CD4-positive, alpha-beta memory T cell (primary cell): Measurements from ENCODE around the gene RPS18. TPM values are rescaled to one million over a fixed set of nuclear protein-coding genes. Genes with fewer than 3 reads are reported as not detected.

Source experiments
- CTCF ChIA-PET: fragments of 350-600 bp; sonication (Branson Sonifier 250); formaldehyde crosslinking; loops from one replicate; lab custom pipeline; 2021; ENCODE audit warnings: inconsistent platforms; ENCODE audit not compliant: partially characterized antibody; lab: Charles Lee
- POLR2A ChIA-PET: fragments of 350-600 bp; sonication (Branson Sonifier 250); formaldehyde crosslinking; loops from one replicate; lab custom pipeline; 2021; ENCODE audit not compliant: partially characterized antibody; lab: Charles Lee
- DNase-seq, 5 donors: peaks; one replicate each; pipeline versions ENCODE4 v3.0.0 to v3.0.0-alpha.2; 2020 to 2022; ENCODE audit warnings: mixed read lengths in 1 of 5
- H3K27ac ChIP-seq: one replicate; pipeline ENCODE4 v1.7.0; 2013; ENCODE audit warnings: low read depth, low read length
- H3K27me3 ChIP-seq: 2 replicates; pipeline ENCODE4 v1.7.0; 2013; ENCODE audit warnings: mild to moderate bottlenecking, low read length, moderate library complexity; ENCODE audit not compliant: insufficient read depth
- H3K36me3 ChIP-seq: 2 replicates; pipeline ENCODE4 v1.7.0; 2013; ENCODE audit warnings: mild to moderate bottlenecking, low read length, moderate library complexity; ENCODE audit not compliant: insufficient read depth
- H3K4me1 ChIP-seq: 2 replicates; pipeline ENCODE4 v1.7.0; 2013; ENCODE audit warnings: mild to moderate bottlenecking, low read length, moderate library complexity; ENCODE audit not compliant: insufficient read depth
- H3K4me3 ChIP-seq, 2 donors: one replicate each; pipeline ENCODE4 v1.7.0; 2013; ENCODE audit warnings: low read length in 2 of 2, mild to moderate bottlenecking in 1 of 2
- H3K9me3 ChIP-seq, 2 donors: one replicate each; pipeline ENCODE4 v1.7.0; 2013; ENCODE audit warnings: low read length in 2 of 2, control low read depth in 1 of 2; ENCODE audit not compliant: control insufficient read depth in 1 of 2
- H3K27ac Mint-ChIP-seq, 7 donors: one replicate each; pipeline ENCODE4 v1.8.0; 2020 to 2021; ENCODE audit warnings: mixed read lengths in 7 of 7, mild to moderate bottlenecking in 6 of 7, inconsistent platforms in 3 of 7, moderate library complexity in 3 of 7
- H3K27me3 Mint-ChIP-seq, 2 donors: one replicate each; pipeline ENCODE4 v1.8.0; 2020 to 2021; ENCODE audit warnings: mixed read lengths in 2 of 2
- H3K36me3 Mint-ChIP-seq, 2 donors: one replicate each; pipeline ENCODE4 v1.8.0; 2020 to 2021; ENCODE audit warnings: mixed read lengths in 2 of 2, inconsistent platforms in 1 of 2, mild to moderate bottlenecking in 1 of 2
- H3K4me1 Mint-ChIP-seq, 4 donors: one replicate each; pipeline ENCODE4 v1.8.0; 2020 to 2021; ENCODE audit warnings: mixed read lengths in 4 of 4, mild to moderate bottlenecking in 1 of 4
- H3K4me3 Mint-ChIP-seq, 8 donors: one replicate each; pipeline ENCODE4 v1.8.0; 2020 to 2021; ENCODE audit warnings: mixed read lengths in 8 of 8, mild to moderate bottlenecking in 7 of 8, moderate library complexity in 6 of 8, inconsistent platforms in 3 of 8
- H3K9me3 Mint-ChIP-seq, 8 donors: one replicate each; pipeline ENCODE4 v1.8.0; 2020 to 2021; ENCODE audit warnings: mixed read lengths in 8 of 8, mild to moderate bottlenecking in 5 of 8, inconsistent platforms in 3 of 8, moderate library complexity in 1 of 8
- intact Hi-C: fragments of 100-400 bp; cut with micrococcal nuclease; formaldehyde crosslinking; loops from one replicate; pipeline ENCODE4 v1.15.1; 2023
- polyA plus RNA-seq, 2 donors: library from polyadenylated mRNA; unstranded; fragments of 300-500 nt; fragmentation: Illumina TruSeq; gene quantifications; one replicate each; pipeline ENCODE4 v1.2.3, GENCODE V29; 2021
- total RNA-seq, 2 experiments: library from RNA; stranded (reverse); gene quantifications; one replicate each; pipeline ENCODE4 v1.2.3, GENCODE V29; 2021

RPS18 gene
- total and polyA plus RNA-seq, 4 experiments from 2014 or later, result 3,264 to 8,968 (median 6,136) TPM

GRCh38 chr6:33286946-33287914 is 15.4 kb downstream of the RPS18 start:
- Mint-ChIP-seq H3K27me3 (no peaks in the 10 kb centered on the region), H3K4me3 (peak overlapping the region; percentile 69 to 100 (median 98)), H3K9me3 (no peaks in the 10 kb centered on the region), H3K4me1 (peaks cover 24 to 48% (median 36%) of the 10 kb centered on the region in 4 donors), H3K36me3 (peaks cover 20 to 48% of the 10 kb centered on the region in 2 donors), H3K27ac (peak overlapping the region in 4 of 7 donors; percentile 30 to 63 (median 59))
- peaks cover 31% of the 10 kb centered on the region for H3K36me3 ChIP-seq
- H3K9me3 ChIP-seq, result no peaks in the 10 kb centered on the region
- H3K27ac ChIP-seq, result peak overlapping the region; percentile 71
- H3K4me3 ChIP-seq, result no peak overlapping the region
- intact Hi-C loops, result no loop called here
- POLR2A ChIA-PET, result interaction anchor here (2.7 to 8.8 kb wide), 7 partner anchors 10 to 57 kb away, joined by 22 to 220 read pairs (median 66); partner anchors contain the start of genes B3GALT4, RGL2, RPS18 and TAPBP
- H3K27me3 ChIP-seq, result no peaks in the 10 kb centered on the region
- DNase-seq, result no peak
- CTCF ChIA-PET, result interaction anchor here (1.3 kb wide), 1 partner anchor 10 kb away, joined by 5 read pairs; the partner anchor contains the start of gene B3GALT4
- peaks cover 30% of the 10 kb centered on the region for H3K4me1 ChIP-seq

- Histone ChIP-seq H3K4me3 (peak overlapping the region; percentile 73 to 84), H3K27ac (peak overlapping the region; percentile 71), H3K27me3 (no peaks in the 10 kb centered on the region), H3K9me3 (no peaks in the 10 kb centered on the region), H3K36me3 (peaks cover 37% of the 10 kb centered on the region), H3K4me1 (peaks cover 30% of the 10 kb centered on the region)
- no peaks in the 10 kb centered on the region for H3K27me3 Mint-ChIP-seq
- no peaks in the 10 kb centered on the region for H3K9me3 Mint-ChIP-seq
- peak overlapping the region; percentile 96 to 100 (median 98) for H3K4me3 Mint-ChIP-seq
- H3K4me1 Mint-ChIP-seq, result peaks cover 24 to 48% (median 36%) of the 10 kb centered on the region in 4 donors
- intact Hi-C loops, result no loop called here
- peaks cover 20 to 47% of the 10 kb centered on the region in 2 donors for H3K36me3 Mint-ChIP-seq
- no peak for DNase-seq
- H3K27ac Mint-ChIP-seq, result peak overlapping the region; percentile 79 to 98 (median 95)
- CTCF ChIA-PET, result interaction anchor here (0.9 to 3.0 kb wide), 10 partner anchors 7 to 130 kb away, joined by 3 to 17 read pairs (median 8); partner anchors contain the start of genes B3GALT4, CUTA, RGL2 and RPS18
- POLR2A ChIA-PET, result interaction anchor here (0.9 to 8.8 kb wide), 18 partner anchors 11 to 443 kb away, joined by 3 to 220 read pairs (median 10); partner anchors contain the start of genes B3GALT4, CUTA, PHF1 and RGL2
Observed at GRCh38 chr6:33288141-33288920, 16.5 kb downstream of the RPS18 start.

- H3K4me3 Mint-ChIP-seq, result peak within 1 kb of the TSS; percentile 96 to 100 (median 98)
- H3K36me3 Mint-ChIP-seq, result peaks cover 20 to 49% of the 10 kb centered on the region in 2 donors
- H3K4me1 Mint-ChIP-seq, result peaks cover 24 to 48% (median 36%) of the 10 kb centered on the region in 4 donors
- POLR2A ChIA-PET, result interaction anchor here (0.6 to 8.8 kb wide), 22 partner anchors 11 to 444 kb away, joined by 3 to 220 read pairs (median 8); partner anchors contain the start of genes B3GALT4, CUTA, PHF1 and RGL2
- DNase-seq, result peak; percentile 87 to 92 (median 89)
- Histone ChIP-seq H3K4me3 (peak within 1 kb of the TSS; percentile 73 to 84), H3K27me3 (no peaks in the 10 kb centered on the region), H3K9me3 (no peaks in the 10 kb centered on the region), H3K36me3 (peaks cover 45% of the 10 kb centered on the region), H3K4me1 (peaks cover 30% of the 10 kb centered on the region), H3K27ac (peak within 1 kb of the TSS; percentile 71)
- H3K27me3 Mint-ChIP-seq, result no peaks in the 10 kb centered on the region
- intact Hi-C loops, result loop anchor here (1.0 kb wide), 7 partner anchors 10 to 102 kb away; partner anchors contain the start of genes B3GALT4, KIFC1 and VPS52
- peak within 1 kb of the TSS; percentile 79 to 98 (median 95) for H3K27ac Mint-ChIP-seq
- CTCF ChIA-PET, result interaction anchor here (0.9 to 3.0 kb wide), 12 partner anchors 8 to 129 kb away, joined by 3 to 17 read pairs (median 6); partner anchors contain the start of genes B3GALT4, CUTA, RGL2 and RPS18
- no peaks in the 10 kb centered on the region for H3K9me3 Mint-ChIP-seq
Observed at GRCh38 chr6:33288921-33289783, 17.3 kb downstream of the RPS18 start, which contains the start of the genes PFDN6 and WDR46. Gene PFDN6, plus strand, starts transcription at chr6:33289601. Its CDS starts 256 bp downstream, at chr6:33289857. Gene WDR46, minus strand, starts transcription at chr6:33289239. Its CDS starts 69 bp downstream, at chr6:33289170.

GRCh38 chr6:33289784-33290315 is 18.0 kb downstream of the RPS18 start:
- POLR2A ChIA-PET, result interaction anchor here (0.6 to 8.8 kb wide), 20 partner anchors 10 to 318 kb away, joined by 3 to 220 read pairs (median 10); partner anchors contain the start of genes B3GALT4, CUTA, PHF1 and RGL2
- Mint-ChIP-seq H3K27ac (peak overlapping the region; percentile 79 to 98 (median 95)), H3K4me1 (peaks cover 24 to 48% (median 36%) of the 10 kb centered on the region in 4 donors), H3K36me3 (peaks cover 16 to 49% of the 10 kb centered on the region in 2 donors), H3K4me3 (peak overlapping the region; percentile 96 to 100 (median 98)), H3K27me3 (no peaks in the 10 kb centered on the region), H3K9me3 (no peaks in the 10 kb centered on the region)
- Histone ChIP-seq H3K4me1 (peaks cover 30% of the 10 kb centered on the region), H3K36me3 (peaks cover 52% of the 10 kb centered on the region), H3K27ac (peak overlapping the region; percentile 71), H3K4me3 (peak overlapping the region; percentile 73 to 84), H3K27me3 (no peaks in the 10 kb centered on the region), H3K9me3 (no peaks in the 10 kb centered on the region)
- CTCF ChIA-PET, result interaction anchor here (1.1 to 3.0 kb wide), 9 partner anchors 9 to 92 kb away, joined by 3 to 17 read pairs (median 7); partner anchors contain the start of genes RGL2, RPS18 and VPS52
- intact Hi-C loops, result loop anchor here (1.0 kb wide), 7 partner anchors 9 to 101 kb away; partner anchors contain the start of genes B3GALT4, KIFC1 and VPS52
- no peak for DNase-seq

- no peaks in the 10 kb centered on the region for H3K9me3 Mint-ChIP-seq
- CTCF ChIA-PET, result interaction anchor here (1.2 to 3.0 kb wide), 5 partner anchors 9 to 55 kb away, joined by 3 to 17 read pairs (median 12); partner anchors contain the start of genes RGL2, RPS18 and VPS52
- peak overlapping the region; percentile 96 to 100 (median 98) for H3K4me3 Mint-ChIP-seq
- H3K27ac ChIP-seq, result peak overlapping the region; percentile 71
- POLR2A ChIA-PET, result interaction anchor here (1.0 to 8.8 kb wide), 9 partner anchors 10 to 120 kb away, joined by 3 to 220 read pairs (median 62); partner anchors contain the start of genes B3GALT4, PHF1, RGL2 and RPS18
- H3K4me1 ChIP-seq, result peaks cover 30% of the 10 kb centered on the region
- H3K27me3 Mint-ChIP-seq, result no peaks in the 10 kb centered on the region
- no peak for DNase-seq
- H3K9me3 ChIP-seq, result no peaks in the 10 kb centered on the region
- intact Hi-C loops, result no loop called here
- peaks cover 58% of the 10 kb centered on the region for H3K36me3 ChIP-seq
- H3K27me3 ChIP-seq, result no peaks in the 10 kb centered on the region
- peaks cover 16 to 48% of the 10 kb centered on the region in 2 donors for H3K36me3 Mint-ChIP-seq
- H3K4me3 ChIP-seq, result peak overlapping the region in 1 of 2 donors; percentile 73
- peaks cover 24 to 48% (median 36%) of the 10 kb centered on the region in 4 donors for H3K4me1 Mint-ChIP-seq
- H3K27ac Mint-ChIP-seq, result peak overlapping the region; percentile 37 to 97 (median 84)
Observed at GRCh38 chr6:33290459-33290858, 18.6 kb downstream of the RPS18 start.
